ENCODE measurements around the gene SMAD3.

The SMAD3 gene

GRCh38 chr15:67150023-67150860 is 84.8 kb downstream of the SMAD3 start (continued):
- TF ChIP-seq GLIS2 (tag by site-specific recombination; IDR thresholded peaks at IDR 0.05) (peak; percentile 92), ZNF623 (tag by site-specific recombination; IDR thresholded peaks at IDR 0.05) (0 out of 2 replicates have a peak, but pooled peaks have one; percentile 18), ZNF692 (tag by site-specific recombination; IDR thresholded peaks at IDR 0.05) (peak; percentile 86), ZNF670 (tag by site-specific recombination; IDR thresholded peaks at IDR 0.05; ENCODE audit: low read depth) (no peak), ZNF174 (tag by site-specific recombination; IDR thresholded peaks at IDR 0.05) (no peak), ZNF544 (tag by site-specific recombination; IDR thresholded peaks at IDR 0.05) (no peak), ZNF10 (tag by site-specific recombination; IDR thresholded peaks at IDR 0.05) (0 out of 2 replicates have a peak, but pooled peaks have one; percentile 28), ZNF629 (tag by site-specific recombination; IDR thresholded peaks at IDR 0.05) (peak; percentile 92), ZNF513 (tag by site-specific recombination; IDR thresholded peaks at IDR 0.05) (no peak), SP3 (tag by site-specific recombination; IDR thresholded peaks at IDR 0.05) (peak; percentile 85), ZNF645 (tag by site-specific recombination; IDR thresholded peaks at IDR 0.05) (no peak), SCRT2 (tag by site-specific recombination; IDR thresholded peaks at IDR 0.05) (peak; percentile 85), ZNF148 (tag by site-specific recombination; IDR thresholded peaks at IDR 0.05; ENCODE audit: borderline replicate concordance) (no peak), ZNF529 (tag by site-specific recombination; IDR thresholded peaks at IDR 0.05; ENCODE audit: insufficient replicate concordance) (no peak), ZNF560 (tag by site-specific recombination; IDR thresholded peaks at IDR 0.05; ENCODE audit: borderline replicate concordance) (no peak), CTCF (tag by site-specific recombination; IDR thresholded peaks at IDR 0.05) (no peak), ZNF549 (tag by site-specific recombination; IDR thresholded peaks at IDR 0.05) (no peak), ZNF677 (tag by site-specific recombination; IDR thresholded peaks at IDR 0.05) (no peak), PRDM10 (tag by site-specific recombination; IDR thresholded peaks at IDR 0.05) (peak; percentile 77; the same call in 1 of the 2 replicates), ZNF747 (tag by site-specific recombination; IDR thresholded peaks at IDR 0.05) (no peak), ZNF488 (tag by site-specific recombination; IDR thresholded peaks at IDR 0.05) (no peak), ZNF664 (tag by site-specific recombination; IDR thresholded peaks at IDR 0.05) (no peak), ZNF37A (tag by site-specific recombination; IDR thresholded peaks at IDR 0.05) (no peak), ZNF214 (tag by site-specific recombination; IDR thresholded peaks at IDR 0.05; ENCODE audit: borderline replicate concordance) (no peak), ZNF169 (tag by site-specific recombination; IDR thresholded peaks at IDR 0.05) (no peak), ZNF426 (tag by site-specific recombination; IDR thresholded peaks at IDR 0.05) (no peak)
